Chondrocyte (in vitro differentiated cells): ENCODE data around the gene TAS2R8. TPM values are rescaled to one million over a fixed set of nuclear protein-coding genes. Genes with fewer than 3 reads are reported as not detected.
A peak's percentile ranks its signal among the peaks of the same experiment; 100 is the strongest.
"Not testable (repeated sequence)": the region's sequence is repeated elsewhere in the genome, so short reads cannot be mapped to it uniquely, and the experiment has no call there.

Experiments used
- DNase-seq: peaks from one replicate; pipeline ENCODE4 v3.0.0; 2021; ENCODE audit warnings: mixed read lengths, low spot score
- H3K27ac Mint-ChIP-seq: one replicate; pipeline ENCODE4 v1.8.0; 2021; ENCODE audit warnings: mild to moderate bottlenecking, moderate library complexity, mixed read lengths; ENCODE audit not compliant: unreplicated experiment
- H3K27me3 Mint-ChIP-seq: 2 replicates; pipeline ENCODE4 v1.8.0; 2021; ENCODE audit warnings: low read depth, mixed read lengths
- H3K36me3 Mint-ChIP-seq: 2 replicates; pipeline ENCODE4 v1.8.0; 2021; ENCODE audit warnings: low read depth, mixed read lengths
- H3K4me1 Mint-ChIP-seq: 2 replicates; pipeline ENCODE4 v1.8.0; 2021; ENCODE audit warnings: low read depth, mild to moderate bottlenecking, mixed read lengths
- H3K4me3 Mint-ChIP-seq: one replicate; pipeline ENCODE4 v1.8.0; 2021; ENCODE audit warnings: mild to moderate bottlenecking, moderate library complexity, mixed read lengths; ENCODE audit not compliant: unreplicated experiment
- H3K9me3 Mint-ChIP-seq: 2 replicates; pipeline ENCODE4 v1.8.0; 2021; ENCODE audit warnings: low read depth, mixed read lengths
- CTCF ChIP-seq: fragments of 200-600 bp; sonication (generic); IDR thresholded peaks from 2 replicates; pipeline ENCODE4 v1.5.0; 2021; ENCODE audit warnings: antibody characterized with exemption, mild to moderate bottlenecking, moderate library complexity
- total RNA-seq: library from RNA; stranded (reverse); gene quantifications from 3 replicates; pipeline ENCODE4 v1.2.1, GENCODE V29; 2021

TAS2R8 gene
- total RNA-seq, 1 donor from 2014 or later = not detected

- H3K27ac Mint-ChIP-seq = no peak overlapping the region
- H3K27me3 Mint-ChIP-seq = peaks cover 25% of the 10 kb centered on the region
These were observed 12.9 kb downstream of the TAS2R8 start for GRCh38 chr12:10794222-10794621.

DNA sequence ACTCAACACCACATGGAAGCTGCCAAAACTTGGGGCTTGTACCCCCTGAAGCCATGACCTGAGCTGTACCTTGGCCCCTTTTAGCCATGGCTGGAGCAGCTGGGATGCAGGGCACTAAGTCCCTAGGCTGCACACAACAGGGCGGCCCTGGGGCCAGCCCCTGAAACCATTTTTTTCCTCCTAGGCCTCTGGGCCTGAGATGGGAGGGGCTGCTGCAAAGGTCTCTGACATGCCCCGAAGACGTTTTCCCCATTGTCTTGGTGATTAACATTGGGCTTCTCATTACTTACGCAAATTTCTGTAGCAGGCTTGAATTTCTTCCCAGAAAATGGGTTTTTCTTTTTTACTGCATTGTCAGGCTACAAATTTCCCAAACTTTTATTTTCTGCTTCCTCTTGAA lies 15.3 kb downstream of the TAS2R8 start:
- not testable (repeated sequence) for H3K36me3 Mint-ChIP-seq, H3K27ac Mint-ChIP-seq, H3K4me1 Mint-ChIP-seq, H3K9me3 Mint-ChIP-seq, DNase-seq, H3K4me3 Mint-ChIP-seq
- peaks cover 18% of the 10 kb centered on the region for H3K27me3 Mint-ChIP-seq

More at GRCh38 chr12:10794222-10794621, 12.9 kb downstream of the TAS2R8 start:
- TF ChIP-seq CTCF = no peak
- no peak for DNase-seq
- H3K4me3 Mint-ChIP-seq = no peak overlapping the region
- H3K4me1 Mint-ChIP-seq = no peaks in the 10 kb centered on the region
- H3K9me3 Mint-ChIP-seq = no peaks in the 10 kb centered on the region
- H3K36me3 Mint-ChIP-seq = no peaks in the 10 kb centered on the region

DNA sequence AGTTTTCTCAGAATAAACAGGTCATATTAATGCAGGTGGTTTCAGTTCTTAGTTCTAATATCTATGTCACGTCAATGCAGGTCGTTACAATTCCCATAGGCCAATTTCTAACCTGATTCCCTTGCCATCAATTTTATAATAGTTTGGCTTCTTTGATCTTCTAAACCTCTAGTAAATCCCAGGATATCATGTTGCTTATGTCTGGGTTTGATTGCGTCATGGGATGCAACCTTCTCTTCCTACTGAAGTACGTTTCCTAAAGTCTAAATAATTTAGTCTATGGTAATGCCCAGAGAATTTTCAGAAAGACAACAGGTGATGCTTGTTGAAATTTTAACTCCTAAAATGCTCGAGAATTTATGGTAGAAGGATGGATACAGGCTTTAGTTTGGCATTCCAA lies 23.8 kb downstream of the TAS2R8 start:
- no peak for DNase-seq
- Mint-ChIP-seq H3K36me3 (no peaks in the 10 kb centered on the region), H3K4me3 (no peak overlapping the region), H3K9me3 (no peaks in the 10 kb centered on the region), H3K27ac (no peak overlapping the region), H3K27me3 (peaks cover 18% of the 10 kb centered on the region), H3K4me1 (no peaks in the 10 kb centered on the region)
- TF ChIP-seq CTCF = no peak

GRCh38 chr12:10779103-10779502 lies 28.0 kb downstream of the TAS2R8 start:
- H3K27me3 Mint-ChIP-seq = peaks cover 31% of the 10 kb centered on the region
- no peaks in the 10 kb centered on the region for H3K36me3 Mint-ChIP-seq
- no peak overlapping the region for H3K4me3 Mint-ChIP-seq
- H3K27ac Mint-ChIP-seq = no peak overlapping the region
- no peaks in the 10 kb centered on the region for H3K4me1 Mint-ChIP-seq
- no peaks in the 10 kb centered on the region for H3K9me3 Mint-ChIP-seq
- TF ChIP-seq CTCF = no peak
- no peak for DNase-seq

DNA sequence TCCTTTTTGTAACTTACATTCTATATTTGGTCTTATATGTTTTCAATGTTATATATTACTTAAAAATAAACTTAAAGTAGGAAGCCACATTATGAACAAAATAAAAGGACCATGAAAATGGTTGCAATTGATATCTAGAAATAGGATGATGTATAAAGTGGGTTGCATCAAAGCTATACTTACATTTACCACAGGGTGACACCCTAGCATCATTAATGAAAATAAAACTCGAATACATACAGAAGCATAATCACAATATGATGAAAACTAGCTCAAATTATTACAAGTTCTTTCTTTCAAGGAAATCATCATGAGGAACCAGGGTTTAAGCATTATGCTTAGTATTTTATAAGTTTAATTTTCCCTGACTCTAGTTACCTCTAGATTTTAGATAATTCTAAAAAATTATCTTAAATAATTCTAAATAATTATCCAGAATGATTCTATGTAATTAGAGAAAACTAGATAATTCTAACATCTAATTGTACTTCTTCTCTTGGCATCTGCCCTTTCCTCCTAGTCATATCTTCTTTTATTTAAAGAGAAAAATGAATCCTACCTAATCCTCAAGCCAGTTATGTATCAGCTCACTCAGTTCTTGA lies 35.9 kb downstream of the TAS2R8 start:
- H3K27ac Mint-ChIP-seq = no peak overlapping the region
- no peaks in the 10 kb centered on the region for H3K4me1 Mint-ChIP-seq
- TF ChIP-seq CTCF = peak; percentile 96
- H3K4me3 Mint-ChIP-seq = no peak overlapping the region
- H3K36me3 Mint-ChIP-seq = no peaks in the 10 kb centered on the region
- H3K27me3 Mint-ChIP-seq = peaks cover 64% of the 10 kb centered on the region
- no peaks in the 10 kb centered on the region for H3K9me3 Mint-ChIP-seq
- no peak for DNase-seq

DNA sequence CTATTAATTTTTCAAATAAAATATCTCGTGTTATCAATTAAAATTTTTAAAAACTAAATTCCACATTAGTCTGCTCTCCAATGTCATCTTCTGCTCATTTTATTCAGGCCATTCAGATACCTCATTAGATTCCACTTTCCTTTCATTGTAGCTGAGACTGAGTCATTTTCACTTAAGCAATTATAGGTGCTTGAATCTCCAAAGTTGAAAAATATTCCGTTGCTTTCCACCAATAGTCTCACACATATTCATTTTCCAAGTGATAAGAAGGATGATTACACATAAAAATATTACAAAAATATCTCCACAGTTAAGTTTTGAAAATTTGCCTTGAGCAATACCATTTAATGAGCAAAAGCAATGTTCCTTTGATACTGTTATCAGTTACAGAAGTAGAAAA lies 47.4 kb downstream of the TAS2R8 start:
- Mint-ChIP-seq H3K4me3 (no peak overlapping the region), H3K27me3 (peaks cover 39% of the 10 kb centered on the region), H3K27ac (no peak overlapping the region), H3K4me1 (no peaks in the 10 kb centered on the region), H3K9me3 (peaks cover 8% of the 10 kb centered on the region), H3K36me3 (peaks cover 5% of the 10 kb centered on the region)
- DNase-seq = no peak
- TF ChIP-seq CTCF = no peak
